Choroid plexus epithelial cell (primary cell): ENCODE results near the gene ZNF512B.

Experiments
- DNase-seq: peaks from one replicate; pipeline ENCODE4 v3.0.0-alpha.2; 2010; ENCODE audit warnings: low read depth
- H3K4me3 ChIP-seq: 2 replicates; pipeline ENCODE4 v1.5.1; 2011; ENCODE audit warnings: low read depth, mild to moderate bottlenecking, control low read depth, low read length, moderate library complexity
- TF ChIP-seq, protein P1 (sequence below): conservative IDR thresholded peaks from 2 replicates; pipeline ENCODE4 v1.5.1; 2011; ENCODE audit warnings: low read depth, mild to moderate bottlenecking, control low read depth, inconsistent platforms, low read length, moderate library complexity

ZNF512B gene

DNA sequence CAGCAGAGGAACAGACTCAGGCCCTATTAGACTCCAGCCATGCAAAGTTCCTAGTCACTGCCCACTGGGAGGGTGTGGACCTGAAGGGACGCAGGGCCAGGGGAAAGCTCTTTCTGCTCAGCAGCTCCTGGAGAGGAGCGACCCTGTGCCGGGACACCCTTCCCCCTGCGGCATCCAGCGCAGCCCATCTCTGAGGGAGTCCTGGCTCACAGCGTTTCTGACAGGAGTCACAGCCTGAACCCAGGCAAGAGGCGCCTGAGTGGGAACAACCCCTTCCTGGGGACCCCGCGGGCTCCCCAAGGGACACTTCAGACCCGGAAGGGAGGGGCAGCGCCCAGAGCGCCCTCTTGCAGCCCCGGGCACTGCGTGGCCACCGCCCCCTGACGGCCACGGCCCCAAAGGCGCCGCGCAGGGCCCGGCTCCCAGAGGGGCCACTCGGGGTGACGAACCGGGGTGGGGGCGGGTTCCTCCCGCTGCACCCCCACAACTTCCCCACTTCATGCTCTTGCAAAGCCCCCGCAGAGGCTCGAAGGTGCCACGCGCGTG lies 14.4 kb downstream of the ZNF512B start:
- TF ChIP-seq, protein P1, sequence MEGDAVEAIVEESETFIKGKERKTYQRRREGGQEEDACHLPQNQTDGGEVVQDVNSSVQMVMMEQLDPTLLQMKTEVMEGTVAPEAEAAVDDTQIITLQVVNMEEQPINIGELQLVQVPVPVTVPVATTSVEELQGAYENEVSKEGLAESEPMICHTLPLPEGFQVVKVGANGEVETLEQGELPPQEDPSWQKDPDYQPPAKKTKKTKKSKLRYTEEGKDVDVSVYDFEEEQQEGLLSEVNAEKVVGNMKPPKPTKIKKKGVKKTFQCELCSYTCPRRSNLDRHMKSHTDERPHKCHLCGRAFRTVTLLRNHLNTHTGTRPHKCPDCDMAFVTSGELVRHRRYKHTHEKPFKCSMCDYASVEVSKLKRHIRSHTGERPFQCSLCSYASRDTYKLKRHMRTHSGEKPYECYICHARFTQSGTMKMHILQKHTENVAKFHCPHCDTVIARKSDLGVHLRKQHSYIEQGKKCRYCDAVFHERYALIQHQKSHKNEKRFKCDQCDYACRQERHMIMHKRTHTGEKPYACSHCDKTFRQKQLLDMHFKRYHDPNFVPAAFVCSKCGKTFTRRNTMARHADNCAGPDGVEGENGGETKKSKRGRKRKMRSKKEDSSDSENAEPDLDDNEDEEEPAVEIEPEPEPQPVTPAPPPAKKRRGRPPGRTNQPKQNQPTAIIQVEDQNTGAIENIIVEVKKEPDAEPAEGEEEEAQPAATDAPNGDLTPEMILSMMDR: no peak
- H3K4me3 ChIP-seq: peak overlapping the region; percentile 93
- no peak for DNase-seq

DNA sequence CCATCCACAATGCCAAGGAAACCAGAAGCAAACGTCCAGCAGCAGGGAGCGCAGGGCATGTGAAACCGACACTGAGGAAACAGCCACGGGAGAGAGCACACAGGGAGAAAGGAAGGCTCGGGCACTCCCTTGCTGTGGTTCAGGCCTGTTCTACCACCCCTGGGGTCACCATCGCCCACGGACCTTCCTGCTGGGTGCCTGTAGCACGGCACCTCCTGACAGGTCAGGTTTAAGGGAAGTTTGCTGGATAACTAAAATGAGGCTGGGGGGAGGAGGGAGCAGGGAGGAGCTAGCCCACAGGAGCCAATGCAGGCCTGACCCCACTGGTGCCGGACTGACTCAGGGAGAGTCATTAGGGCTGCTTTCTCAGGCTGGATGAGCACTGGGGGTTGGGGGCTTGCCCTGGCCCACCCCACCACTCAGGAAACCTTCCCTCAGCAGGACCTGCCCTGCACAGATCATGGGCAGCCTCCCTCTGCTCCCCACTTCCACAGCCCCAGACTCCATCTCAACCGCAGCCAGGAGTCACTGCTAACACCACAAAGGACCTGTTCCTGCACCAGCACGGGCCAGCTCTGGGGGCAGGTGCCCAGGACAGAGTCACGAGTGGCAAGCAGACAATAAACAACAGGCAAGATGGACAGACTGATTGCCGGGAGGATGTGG lies 15.8 kb downstream of the ZNF512B start:
- H3K4me3 ChIP-seq: peak overlapping the region; percentile 6
- DNase-seq: no peak
- TF ChIP-seq, protein P1: no peak

DNA sequence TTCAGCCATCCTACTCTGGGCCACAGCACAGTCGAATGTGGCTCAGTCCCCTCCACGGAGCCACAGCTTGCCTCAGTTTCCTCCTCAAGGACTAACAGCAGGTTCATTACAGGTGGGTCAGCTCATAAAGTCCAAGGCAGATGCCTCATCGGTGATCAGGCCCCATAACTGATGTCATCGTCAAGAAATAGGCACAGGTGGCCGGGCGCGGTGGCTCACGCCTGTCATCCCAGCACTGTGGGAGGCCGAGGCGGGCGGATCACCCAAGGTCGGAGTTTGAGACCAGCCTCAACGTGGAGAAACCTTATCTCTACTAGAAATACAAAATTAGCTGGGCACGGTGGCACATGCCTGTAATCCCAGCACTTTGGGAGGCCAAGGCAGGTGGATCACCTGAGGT lies 17.0 kb downstream of the ZNF512B start:
- TF ChIP-seq, protein P1: no peak
- no peak overlapping the region for H3K4me3 ChIP-seq
- DNase-seq: no peak

DNA sequence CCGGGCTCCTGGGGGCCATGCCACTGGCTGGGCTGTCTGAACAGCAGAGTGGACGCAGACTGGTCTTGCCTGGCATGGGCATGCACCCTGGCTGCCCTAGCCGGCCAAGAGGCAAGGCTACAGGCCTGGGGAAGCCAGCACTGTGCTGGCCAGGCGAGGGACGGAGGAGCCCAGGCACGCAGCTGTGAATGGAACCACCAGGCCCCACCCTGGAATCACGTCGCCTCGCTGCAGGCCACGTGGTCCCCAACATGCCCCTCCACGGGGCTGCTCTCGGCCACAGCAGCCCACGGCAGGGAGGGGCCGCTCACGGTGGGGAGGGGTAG lies 17.6 kb downstream of the ZNF512B start:
- no peak for DNase-seq
- TF ChIP-seq, protein P1: no peak
- H3K4me3 ChIP-seq: no peak overlapping the region

DNA sequence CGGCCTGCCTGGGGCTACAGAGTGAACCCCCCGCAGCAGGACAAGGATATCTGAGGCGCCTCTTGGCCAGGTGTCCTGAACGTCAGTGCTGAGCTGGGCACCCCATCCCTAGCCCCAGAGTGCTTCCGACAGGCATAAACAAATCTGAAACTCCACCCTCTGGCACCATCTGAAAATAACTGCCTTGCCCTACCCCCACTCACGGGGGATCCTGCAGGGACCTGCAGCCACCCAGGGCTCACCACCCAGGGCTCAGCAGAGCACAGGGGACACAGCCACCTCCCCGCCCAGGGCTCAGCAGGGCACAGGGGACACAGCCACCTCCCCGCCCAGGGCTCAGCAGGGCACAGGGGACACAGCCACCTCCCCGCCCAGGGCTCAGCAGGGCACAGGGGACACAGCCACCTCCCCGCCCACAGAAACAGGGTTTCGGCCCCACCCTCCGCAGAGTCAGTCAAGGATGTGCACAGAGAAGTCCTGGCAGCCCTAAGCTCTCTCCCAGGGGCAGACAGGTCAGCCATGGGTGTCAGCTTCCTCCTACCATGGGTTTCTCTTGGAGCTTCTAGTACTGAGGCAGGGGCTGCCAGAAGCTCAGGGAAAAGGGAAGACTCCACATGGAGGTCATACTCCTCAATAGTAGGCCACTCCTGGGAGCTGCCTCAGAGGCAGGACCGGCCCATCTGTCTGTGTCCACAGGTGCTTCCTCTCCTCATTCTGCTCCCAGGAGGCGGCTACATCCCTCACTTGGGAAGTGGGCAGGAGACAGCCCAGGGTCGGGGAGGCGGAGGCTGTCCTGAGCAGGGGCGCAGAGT lies 18.1 kb downstream of the ZNF512B start:
- no peak for DNase-seq
- no peak overlapping the region for H3K4me3 ChIP-seq
- TF ChIP-seq, protein P1: no peak

DNA sequence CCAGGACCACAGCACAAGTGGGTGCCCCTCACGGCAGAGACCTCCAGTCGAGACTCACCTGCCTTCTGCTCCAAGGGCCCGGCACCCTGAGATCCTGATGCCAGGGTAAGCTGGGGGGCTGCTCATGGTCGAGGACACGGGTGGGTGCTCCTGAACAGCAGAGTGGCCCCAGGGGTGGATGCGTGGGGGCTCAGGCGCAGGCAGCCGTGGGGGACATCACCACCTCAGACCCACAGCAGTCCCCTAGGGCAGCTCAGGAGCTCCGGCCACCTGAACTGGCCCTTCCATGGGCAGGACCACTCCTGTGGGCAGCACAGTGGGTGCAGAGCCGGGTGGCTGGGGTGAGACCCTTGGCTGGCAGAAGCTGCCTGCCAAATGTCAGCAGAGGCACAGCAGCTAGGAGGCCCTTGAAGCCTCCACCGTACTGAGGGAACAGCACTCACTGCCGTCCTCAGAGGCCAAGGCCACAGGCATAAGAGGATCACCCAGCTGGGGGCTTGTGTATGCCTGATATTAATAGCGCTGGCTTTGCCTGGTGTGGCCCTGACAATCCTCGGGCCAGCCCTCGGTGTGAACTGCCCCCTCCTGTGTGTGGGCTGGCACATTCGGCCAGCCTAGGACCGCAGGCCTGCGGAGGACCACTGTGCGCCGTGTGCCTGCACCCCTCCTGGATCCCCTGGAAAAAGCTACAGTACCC lies 18.9 kb downstream of the ZNF512B start:
- no peak for DNase-seq
- H3K4me3 ChIP-seq: no peak overlapping the region
- TF ChIP-seq, protein P1: no peak
